Endothelial cell of umbilical vein (primary cell): Measurements from ENCODE around the gene FBXO8. TPM values are rescaled to one million over a fixed set of nuclear protein-coding genes. Genes with fewer than 3 reads are reported as not detected.

Experiments
- BruUV-seq: library from RNA; stranded (reverse); fragments of 400-500 nt; replicated peaks from 2 replicates; lab custom pipeline; 2021; lab: Mats Ljungman, UMichigan
- CTCF ChIA-PET: fragments of 300-600, 350-600 bp; sonication (Branson Sonifier 250); formaldehyde crosslinking; loops from one replicate; lab custom pipeline; 2021; ENCODE audit warnings: antibody characterized with exemption, inconsistent platforms; lab: Charles Lee
- POLR2A ChIA-PET: fragments of 300-600, 350-600 bp; sonication (Branson Sonifier 250); formaldehyde crosslinking; loops from one replicate; lab custom pipeline; 2021; ENCODE audit warnings: antibody characterized with exemption, inconsistent platforms; lab: Charles Lee
- DNase-seq: peaks from one replicate; pipeline ENCODE4 v3.0.0-alpha.2; 2011; ENCODE audit warnings: low read depth, low spot score
- FAIRE-seq: peaks from 2 replicates; lab custom pipeline; 2011; peaks lifted over from hg19 to GRCh38; lab: Jason Lieb, UNC
- H2AFZ ChIP-seq: 2 replicates; pipeline ENCODE4 v1.6.0; 2012; ENCODE audit warnings: low read depth, low read length, control low read depth, inconsistent platforms
- H3K27ac ChIP-seq: 2 replicates; pipeline ENCODE4 v1.5.1; 2011; ENCODE audit warnings: low read depth, mild to moderate bottlenecking, control low read depth, low read length, moderate library complexity; ENCODE audit not compliant: insufficient read depth
- H3K27me3 ChIP-seq, 2 experiments: 2 replicates each; pipeline versions ENCODE4 v1.6.0 to v1.6.1; 2011; ENCODE audit warnings: low read length in 2 of 2, mixed read lengths in 1 of 2; ENCODE audit not compliant: control insufficient read depth in 2 of 2, insufficient read depth in 2 of 2
- H3K36me3 ChIP-seq, 2 experiments: 2 replicates in 1 of 2; 3 replicates in 1 of 2; pipeline ENCODE4 v1.5.1; 2011; ENCODE audit warnings: low read length in 2 of 2, mild to moderate bottlenecking in 1 of 2, moderate library complexity in 1 of 2; ENCODE audit not compliant: control insufficient read depth in 2 of 2, insufficient read depth in 2 of 2; ENCODE audit errors: extremely low read depth in 1 of 2
- H3K4me1 ChIP-seq: 3 replicates; pipeline ENCODE4 v1.5.1; 2011; ENCODE audit warnings: mild to moderate bottlenecking, low read length; ENCODE audit not compliant: control insufficient read depth, insufficient read depth; ENCODE audit errors: extremely low read depth
- H3K4me2 ChIP-seq: 2 replicates; pipeline ENCODE4 v1.6.1; 2011; ENCODE audit warnings: low read length, control low read depth, mixed read lengths; ENCODE audit not compliant: insufficient read depth
- H3K4me3 ChIP-seq, 3 experiments: fragments of 200-600 bp in 1 of 3; sonication (generic), shearing (Covaris generic) in 1 of 3; replicated peaks in 1 of 3; 2 replicates each; pipeline ENCODE4 v1.5.1; 2011 to 2016; ENCODE audit warnings: control low read depth in 3 of 3, low read length in 3 of 3, mild to moderate bottlenecking in 2 of 3, inconsistent platforms in 1 of 3, low read depth in 1 of 3, moderate library complexity in 1 of 3; ENCODE audit not compliant: insufficient read depth in 1 of 3
- H3K79me2 ChIP-seq: 2 replicates; pipeline ENCODE4 v1.6.0; 2012; ENCODE audit warnings: low read length, inconsistent platforms; ENCODE audit not compliant: control insufficient read depth, insufficient read depth
- H3K9ac ChIP-seq: replicated peaks from 2 replicates; pipeline ENCODE3; 2011; ENCODE audit warnings: low read length, control low read depth; ENCODE audit not compliant: insufficient read depth; ENCODE audit errors: extremely low read depth
- H3K9me1 ChIP-seq: replicated peaks from 3 replicates; pipeline ENCODE4 v1.6.0; 2011; ENCODE audit warnings: mild to moderate bottlenecking, low read length; ENCODE audit not compliant: control insufficient read depth, insufficient read depth; ENCODE audit errors: extremely low read depth
- H3K9me3 ChIP-seq: replicated peaks from 2 replicates; pipeline ENCODE4 v1.5.1; 2012; ENCODE audit warnings: low read length, inconsistent platforms; ENCODE audit not compliant: control insufficient read depth, insufficient read depth
- H4K20me1 ChIP-seq: replicated peaks from 2 replicates; pipeline ENCODE3; 2011; ENCODE audit warnings: mild to moderate bottlenecking, low read length; ENCODE audit not compliant: control insufficient read depth, insufficient read depth; ENCODE audit errors: extremely low read depth
- CTCF ChIP-seq, 2 donors: IDR thresholded peaks; 1 replicate in 1 of 2; 2 replicates in 1 of 2; pipeline ENCODE4 v1.5.1; 2011; ENCODE audit warnings: low read length in 2 of 2, mild to moderate bottlenecking in 2 of 2, moderate library complexity in 2 of 2, control low read depth in 1 of 2, inconsistent platforms in 1 of 2, low read depth in 1 of 2; ENCODE audit not compliant: insufficient read depth in 1 of 2; ENCODE audit errors: extremely low read depth in 1 of 2
- EZH2 ChIP-seq: IDR thresholded peaks from 2 replicates; pipeline ENCODE4 v1.6.1; 2012; ENCODE audit warnings: borderline replicate concordance, low read depth, mild to moderate bottlenecking, moderate library complexity, low read length, inconsistent platforms; ENCODE audit not compliant: severe bottlenecking
- FOS ChIP-seq: IDR thresholded peaks from 2 replicates; pipeline ENCODE4 v1.6.1; 2011; ENCODE audit warnings: mild to moderate bottlenecking, low read length, moderate library complexity, borderline replicate concordance; ENCODE audit not compliant: insufficient read depth
- GATA2 ChIP-seq: IDR thresholded peaks from 2 replicates; pipeline ENCODE4 v1.7.0; 2011; ENCODE audit warnings: low read depth, mild to moderate bottlenecking, moderate library complexity, mixed read lengths, low read length; ENCODE audit not compliant: insufficient read length, insufficient read depth
- JUN ChIP-seq: IDR thresholded peaks from 2 replicates; pipeline ENCODE4 v1.6.1; 2011; ENCODE audit warnings: borderline replicate concordance, low read depth; ENCODE audit not compliant: insufficient read length, insufficient read depth
- MAX ChIP-seq: IDR thresholded peaks from 2 replicates; pipeline ENCODE4 v1.6.1; 2011; ENCODE audit not compliant: insufficient read depth, insufficient read length
- MYC ChIP-seq: IDR thresholded peaks from one replicate; pipeline ENCODE4 v1.6.1; 2011; ENCODE audit warnings: mild to moderate bottlenecking, low read depth, low read length
- POLR2A ChIP-seq: IDR thresholded peaks from 2 replicates; pipeline ENCODE4 v1.6.1; 2012; ENCODE audit warnings: low read depth, mild to moderate bottlenecking, control low read depth, low read length
- POLR2AphosphoS5 ChIP-seq: IDR thresholded peaks from 2 replicates; pipeline ENCODE4 v1.6.1; 2012; ENCODE audit warnings: low read depth, mild to moderate bottlenecking, control low read depth, low read length, moderate library complexity; ENCODE audit not compliant: insufficient read depth
- dilution Hi-C: fragments of 300-500 bp; cut with MboI; formaldehyde crosslinking; loops from one replicate; pipeline ENCODE4 v1.15.0; 2019; ENCODE audit warnings: low sequenced_read_pairs; ENCODE audit not compliant: extremely low pct_ligation_motif_present
- intact Hi-C: fragments of 100-400 bp; cut with micrococcal nuclease; formaldehyde crosslinking; loops from one replicate; pipeline ENCODE4 v1.10.0; 2022
- polyA plus RNA-seq, 4 experiments: library from polyadenylated mRNA; depleted of rRNA in 3 of 4; stranded (reverse) in 3 of 4; unstranded in 1 of 4; fragments of >200 nt; gene quantifications; 2 replicates each; pipeline versions ENCODE4 v1.2.1 to v1.2.3, GENCODE V29; 2011 to 2012; ENCODE audit warnings: missing spikeins in 1 of 4
- total RNA-seq: library from RNA; stranded (reverse); gene quantifications from 2 replicates; pipeline ENCODE4 v1.2.3, GENCODE V29; 2021

FBXO8 gene
- total and polyA plus RNA-seq, 2 donors (not counting 3 experiments of a cell fraction or from before 2014, with no cell fraction given): 9.9 to 14.5 TPM

GRCh38 chr4:174214101-174214878 is 69.2 kb downstream of the FBXO8 start:
- Histone ChIP-seq H3K27ac (no peak overlapping the region), H3K4me3 (no peak overlapping the region), H3K27me3 (peaks cover 71 to 98% of the 10 kb centered on the region in 2 experiments), H3K9me1 (no peaks in the 10 kb centered on the region), H3K36me3 (no peaks in the 10 kb centered on the region), H3K79me2 (no peaks in the 10 kb centered on the region), H3K4me2 (no peak overlapping the region), H2AFZ (no peak overlapping the region), H3K9me3 (no peaks in the 10 kb centered on the region), H3K9ac (no peak overlapping the region), H4K20me1 (peaks cover 3% of the 10 kb centered on the region), H3K4me1 (peaks cover 12% of the 10 kb centered on the region)
- no peak for FAIRE-seq
- ChIA-PET CTCF (interaction anchor here (0.8 kb wide), 1 partner anchor 11 kb away, joined by 3 read pairs; no protein-coding TSS in a partner anchor), POLR2A (no interaction called here)
- intact Hi-C loops (loop anchor here (5.0 kb wide), 1 partner anchor 687 kb away; no protein-coding TSS in a partner anchor), dilution Hi-C loops (no loop called here)
- no peak for TF ChIP-seq MAX
- no peak for TF ChIP-seq FOS
- TF ChIP-seq JUN: no peak
- TF ChIP-seq POLR2A: no peak
- TF ChIP-seq POLR2AphosphoS5: no peak
- TF ChIP-seq MYC: no peak
- TF ChIP-seq GATA2: no peak
- no peak for TF ChIP-seq CTCF (IDR thresholded peaks at IDR 0.05; ENCODE audit: extremely low read depth in 1 of 2, insufficient read depth in 1 of 2, low read depth in 1 of 2, low read length in 2 of 2)
- TF ChIP-seq EZH2: no peak
- BruUV-seq: no TSS peak
- no peak for DNase-seq
